ENCODE data around the gene OGA.

OGA gene

GRCh38 chr10:101827919-101828600, 9.8 kb upstream of the OGA start:
- Histone ChIP-seq H3K9me2 (replicated peaks; ENCODE audit: insufficient read depth, low read length) (no peaks in the 10 kb centered on the region), H3F3A (ENCODE audit: insufficient read depth) (peaks cover 6% of the 10 kb centered on the region), H3K79me2 (ENCODE audit: insufficient read depth, low read length) (no peaks in the 10 kb centered on the region), H3K9ac (ENCODE audit: low read length) (no peak overlapping the region), H3K36me3 (ENCODE audit: low read length) (no peaks in the 10 kb centered on the region), H3K27me3 (ENCODE audit: low read length) (no peaks in the 10 kb centered on the region), H3K27ac (ENCODE audit: low read depth, low read length) (no peak overlapping the region), H3K9me3 (ENCODE audit: insufficient read depth, low read length) (no peaks in the 10 kb centered on the region), H2AFZ (ENCODE audit: low read depth, low read length, severe bottlenecking) (no peak overlapping the region), H4K20me1 (ENCODE audit: low read depth, low read length) (no peaks in the 10 kb centered on the region), H3K4me2 (ENCODE audit: low read depth, low read length, poor library complexity, severe bottlenecking) (no peak overlapping the region), H3K4me3 (ENCODE audit: insufficient read depth, low read length, poor library complexity, severe bottlenecking) (no peak overlapping the region)
- TF ChIP-seq EZH2phosphoT487 (conservative IDR thresholded peaks at IDR 0.05; ENCODE audit: low read length): no peak
- TF ChIP-seq CTCF (IDR thresholded peaks at IDR 0.05; ENCODE audit: insufficient read depth, low read length, poor library complexity, severe bottlenecking): no peak

- Histone ChIP-seq H3K79me2 (ENCODE audit: insufficient read depth, low read length) (no peaks in the 10 kb centered on the region), H3K9me3 (ENCODE audit: insufficient read depth, low read length) (no peaks in the 10 kb centered on the region), H3K4me2 (ENCODE audit: low read depth, low read length, poor library complexity, severe bottlenecking) (no peak overlapping the region), H2AFZ (ENCODE audit: low read depth, low read length, severe bottlenecking) (no peak overlapping the region), H3K9ac (ENCODE audit: low read length) (no peak overlapping the region), H3K36me3 (ENCODE audit: low read length) (no peaks in the 10 kb centered on the region), H3K9me2 (replicated peaks; ENCODE audit: insufficient read depth, low read length) (no peaks in the 10 kb centered on the region), H3K4me3 (ENCODE audit: insufficient read depth, low read length, poor library complexity, severe bottlenecking) (no peak overlapping the region), H4K20me1 (ENCODE audit: low read depth, low read length) (no peaks in the 10 kb centered on the region), H3K27me3 (ENCODE audit: low read length) (no peaks in the 10 kb centered on the region), H3F3A (ENCODE audit: insufficient read depth) (peaks cover 6% of the 10 kb centered on the region), H3K27ac (ENCODE audit: low read depth, low read length) (no peak overlapping the region)
- TF ChIP-seq EZH2phosphoT487 (conservative IDR thresholded peaks at IDR 0.05; ENCODE audit: low read length): no peak
- no peak for TF ChIP-seq CTCF (IDR thresholded peaks at IDR 0.05; ENCODE audit: insufficient read depth, low read length, poor library complexity, severe bottlenecking)
Observed at GRCh38 chr10:101826852-101827434, 8.7 kb upstream of the OGA start.

GRCh38 chr10:101824736-101825135, 6.5 kb upstream of the OGA start:
- no peaks in the 10 kb centered on the region for H3K9me2 ChIP-seq (replicated peaks; ENCODE audit: insufficient read depth, low read length)
- H3K27ac ChIP-seq (ENCODE audit: low read depth, low read length): no peak overlapping the region
- H3K36me3 ChIP-seq (ENCODE audit: low read length): no peaks in the 10 kb centered on the region
- no peaks in the 10 kb centered on the region for H4K20me1 ChIP-seq (ENCODE audit: low read depth, low read length)
- no peaks in the 10 kb centered on the region for H3K79me2 ChIP-seq (ENCODE audit: insufficient read depth, low read length)
- no peak for TF ChIP-seq EZH2phosphoT487 (conservative IDR thresholded peaks at IDR 0.05; ENCODE audit: low read length)
- TF ChIP-seq CTCF (IDR thresholded peaks at IDR 0.05; ENCODE audit: insufficient read depth, low read length, poor library complexity, severe bottlenecking): no peak
- H3K9me3 ChIP-seq (ENCODE audit: insufficient read depth, low read length): no peaks in the 10 kb centered on the region
- no peak overlapping the region for H3K4me2 ChIP-seq (ENCODE audit: low read depth, low read length, poor library complexity, severe bottlenecking)
- no peak overlapping the region for H3K4me3 ChIP-seq (ENCODE audit: insufficient read depth, low read length, poor library complexity, severe bottlenecking)
- no peaks in the 10 kb centered on the region for H3K27me3 ChIP-seq (ENCODE audit: low read length)
- peaks cover under 1% of the 10 kb centered on the region; the same call in 1 of the 2 replicates for H3F3A ChIP-seq (ENCODE audit: insufficient read depth)
- no peak overlapping the region for H3K9ac ChIP-seq (ENCODE audit: low read length)
- H2AFZ ChIP-seq (ENCODE audit: low read depth, low read length, severe bottlenecking): no peak overlapping the region
